ENCODE measurements around the gene USH1C.

The USH1C gene

GRCh38 chr11:17460406-17460805 is 83.8 kb downstream of the USH1C start:
- DNase-seq, result no peak

- DNase-seq, result no peak
These were observed 84.8 kb downstream of the USH1C start for GRCh38 chr11:17459236-17459896.

GRCh38 chr11:17458268-17458667 is 85.9 kb downstream of the USH1C start:
- DNase-seq, result no peak

GRCh38 chr11:17457396-17458173 is 86.6 kb downstream of the USH1C start:
- no peak for DNase-seq

GRCh38 chr11:17452668-17453067 is 91.5 kb downstream of the USH1C start:
- no peak for DNase-seq

- DNase-seq, result no peak
These were observed 95.1 kb downstream of the USH1C start for GRCh38 chr11:17449158-17449557.

GRCh38 chr11:17446482-17446881 is 97.7 kb downstream of the USH1C start:
- no peak for DNase-seq

- no peak for DNase-seq
These were observed 98.9 kb downstream of the USH1C start for GRCh38 chr11:17445240-17445795.

- DNase-seq, result no peak
These were observed 100.1 kb downstream of the USH1C start for GRCh38 chr11:17443926-17444690.

Measured in NCI-H2029 treated with DMSO at 0.1 percent for 48 hours (cell line).